Thyroid gland (tissue), 4 donors: ENCODE results near the gene AP1S3.

Source experiments
- CTCF ChIP-seq, 6 experiments: fragments of 200-600 bp in 3 of 6; fragments of 450-650 bp in 3 of 6; sonication (generic) in 3 of 6; IDR thresholded peaks; one replicate each; pipeline ENCODE4 v1.5.1; 2016 to 2019; ENCODE audit warnings: antibody characterized with exemption in 6 of 6, mild to moderate bottlenecking in 2 of 6, inconsistent platforms in 1 of 6, moderate library complexity in 1 of 6
- POLR2A ChIP-seq, 2 donors: fragments of 450-650 bp; IDR thresholded peaks; one replicate each; pipeline ENCODE4 v1.6.1; 2017; ENCODE audit warnings: antibody characterized with exemption in 2 of 2, mild to moderate bottlenecking in 2 of 2, moderate library complexity in 1 of 2

- no peak for TF ChIP-seq CTCF (IDR thresholded peaks at IDR 0.05)
- no peak for TF ChIP-seq POLR2A (IDR thresholded peaks at IDR 0.05)
These were observed 47.0 kb upstream of the AP1S3 start for GRCh38 chr2:223884399-223884798.
